Placental epithelial cell (primary cell): ENCODE data around the gene MAGEB4. TPM values are rescaled to one million over a fixed set of nuclear protein-coding genes. Genes with fewer than 3 reads are reported as not detected.

ENCODE experiments used
- total RNA-seq: library from RNA; depleted of rRNA; stranded (reverse); fragments of >200 nt; gene quantifications from 2 replicates; pipeline ENCODE4 v1.2.3, GENCODE V29; 2012

The MAGEB4 gene
- total RNA-seq = not detected in 2 replicates

GRCh38 chrX:30241724-30242415 lies at the start of gene MAGEB4:
MAGEB4 (plus strand) TSS chrX:30242000; CDS start chrX:30242136, 136 bp downstream.

GRCh38 chrX:30215357-30215843 lies 26.4 kb upstream of the MAGEB4 start, which contains the start of gene MAGEB2:
MAGEB2 (plus strand) TSS chrX:30215563; CDS start chrX:30218581, 3,018 bp downstream.

GRCh38 chrX:30230395-30230794 lies 11.4 kb upstream of the MAGEB4 start, which contains the start of gene MAGEB3:
MAGEB3 (plus strand) TSS chrX:30230657; CDS start chrX:30235925, 5,268 bp downstream.

GRCh38 chrX:30246769-30247489 lies 5.1 kb downstream of the MAGEB4 start, which contains the start of gene MAGEB1:
MAGEB1 (plus strand) TSS chrX:30247146; CDS start chrX:30250494, 3,348 bp downstream.

Other genes starting within 250 kb of the MAGEB4 start
- gene MAGEB2, start 26.4 kb upstream of the MAGEB4 start, total RNA-seq = not detected in 2 replicates
- gene MAGEB3, start 11.3 kb upstream of the MAGEB4 start, total RNA-seq = not detected in 2 replicates
- not detected in 2 replicates for gene MAGEB1, start 5.1 kb downstream of the MAGEB4 start, total RNA-seq
- gene NR0B1, start 67.4 kb downstream of the MAGEB4 start, total RNA-seq = not detected in 2 replicates